SIG-M5 (cell line): Measurements from ENCODE around the gene FBLIM1.

Experiments used
- DNase-seq: peaks from one replicate; lab custom pipeline; 2025; lab: John Stamatoyannopoulos, UW

FBLIM1 gene

GRCh38 chr1:15748264-15748663, 10.3 kb upstream of the FBLIM1 start:
- no peak for DNase-seq

- DNase-seq, result no peak
Observed at GRCh38 chr1:15748690-15749398, 9.8 kb upstream of the FBLIM1 start.

GRCh38 chr1:15749399-15750291, 8.9 kb upstream of the FBLIM1 start:
- no peak for DNase-seq

- no peak for DNase-seq
Observed at GRCh38 chr1:15750924-15751323, 7.7 kb upstream of the FBLIM1 start.

GRCh38 chr1:15751717-15752116, 6.9 kb upstream of the FBLIM1 start:
- DNase-seq, result no peak

DNA sequence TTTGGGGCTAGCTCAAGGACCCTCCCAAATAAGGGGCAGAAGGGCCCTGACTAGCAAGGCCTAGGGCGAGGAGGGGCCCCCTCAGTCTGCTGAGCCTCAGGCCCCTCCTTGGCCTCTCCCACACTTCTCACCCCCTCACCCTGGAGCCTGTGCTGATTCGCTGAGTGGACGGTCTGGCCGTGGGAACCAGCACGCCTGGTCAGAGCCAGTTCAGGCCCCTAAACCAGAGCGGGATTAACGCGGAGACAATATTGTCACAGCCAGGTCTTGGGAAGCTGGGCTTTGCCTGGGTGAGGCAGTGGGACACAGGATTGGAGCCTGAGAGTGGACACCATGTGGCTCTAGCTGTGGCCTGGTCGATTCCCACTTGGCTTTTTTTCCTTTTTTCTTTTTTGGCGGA, 4.8 kb upstream of the FBLIM1 start:
- no peak for DNase-seq

DNA sequence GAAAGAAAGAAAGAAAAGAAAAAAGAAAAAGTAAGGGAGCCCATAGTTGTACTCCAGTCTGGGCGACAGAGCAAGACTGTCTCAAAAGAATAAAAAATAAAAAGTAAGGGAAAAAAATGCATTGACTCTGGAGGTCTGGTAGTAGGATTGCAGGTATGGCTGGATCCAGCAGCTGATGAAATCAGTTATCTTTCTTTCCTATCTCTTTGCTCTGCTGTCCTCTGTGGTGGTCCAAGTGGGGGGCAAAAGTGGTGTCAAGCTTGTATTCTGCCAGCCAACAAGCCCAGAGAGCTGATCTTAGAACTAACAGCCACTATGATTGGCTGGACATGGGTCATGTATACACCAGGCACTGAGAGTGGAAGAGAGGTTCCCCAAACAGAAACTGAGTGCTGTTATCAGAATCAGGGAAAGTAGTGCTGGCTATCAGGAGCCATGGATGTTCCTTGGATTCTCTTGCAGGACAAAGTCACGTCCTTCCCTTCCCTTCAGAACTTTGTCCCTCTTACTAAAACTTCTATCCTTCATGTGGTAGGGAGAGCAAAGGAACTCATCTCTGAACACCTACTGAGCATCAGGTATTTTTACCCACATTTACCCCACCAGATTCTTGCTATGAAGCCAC, 3.5 kb upstream of the FBLIM1 start:
- DNase-seq, result no peak

DNA sequence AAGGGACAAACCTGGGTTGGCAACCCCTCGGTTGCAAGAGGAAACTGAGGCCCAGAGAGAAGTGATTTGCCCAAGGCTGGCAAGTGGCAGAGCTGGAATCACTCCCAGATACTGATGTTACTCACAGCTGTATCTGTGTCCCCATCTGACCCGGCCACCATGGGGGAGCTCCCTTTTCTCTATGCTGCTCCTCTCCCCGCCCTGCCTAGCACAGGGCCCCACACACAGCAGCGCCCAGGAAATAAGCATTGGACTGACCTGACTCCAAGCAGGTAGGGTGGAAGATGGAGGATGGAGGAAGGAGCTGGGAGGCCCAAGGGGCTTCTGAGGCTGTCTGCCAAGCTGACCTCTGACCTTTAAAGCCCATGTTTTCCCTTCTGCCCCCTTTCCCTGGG, 3.0 kb upstream of the FBLIM1 start:
- no peak for DNase-seq

DNA sequence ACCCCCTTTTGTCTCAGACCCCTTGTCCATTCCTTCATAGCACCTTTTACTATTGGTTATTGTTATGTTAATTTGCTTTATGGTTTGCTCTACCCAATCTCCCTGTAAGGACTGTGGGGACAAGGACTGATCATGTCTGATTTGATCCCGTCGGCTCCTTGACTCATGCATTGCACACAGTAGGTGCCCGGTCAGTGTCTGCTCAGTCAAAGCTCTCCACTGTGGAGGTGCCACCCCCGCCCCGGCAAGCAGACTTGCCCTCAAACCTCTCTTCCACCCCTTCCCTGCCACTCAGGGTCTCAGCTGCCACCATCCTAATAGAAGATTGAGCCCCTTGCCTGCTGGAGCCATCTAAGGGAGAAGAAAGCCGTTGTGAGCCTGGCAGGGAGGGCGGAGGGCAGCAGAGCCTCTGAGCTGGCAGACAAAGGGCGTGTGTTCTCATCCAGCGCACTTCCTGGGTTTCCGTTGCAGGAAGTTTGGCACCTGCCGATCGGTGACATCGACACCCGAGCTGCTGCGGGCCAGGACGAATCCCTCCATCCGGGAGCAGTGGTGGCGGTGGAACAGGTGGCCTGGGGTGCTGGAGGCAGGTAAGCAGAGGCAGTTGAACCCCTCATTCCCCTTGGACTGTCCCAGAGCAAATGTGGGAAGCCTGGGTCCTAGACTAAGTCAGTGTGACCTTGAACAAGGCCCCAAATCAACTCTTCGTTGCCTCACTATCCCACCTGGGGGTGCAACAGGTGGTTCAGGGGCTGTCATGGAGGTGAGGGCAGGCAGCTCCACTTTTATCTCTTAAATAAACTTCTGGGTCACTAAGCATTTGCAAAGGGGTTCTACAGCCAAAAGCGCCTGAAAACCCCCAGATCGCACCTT, 2.2 kb upstream of the FBLIM1 start:
- DNase-seq, result no peak

GRCh38 chr1:15757016-15757543, 1.5 kb upstream of the FBLIM1 start:
- DNase-seq, result no peak

DNA sequence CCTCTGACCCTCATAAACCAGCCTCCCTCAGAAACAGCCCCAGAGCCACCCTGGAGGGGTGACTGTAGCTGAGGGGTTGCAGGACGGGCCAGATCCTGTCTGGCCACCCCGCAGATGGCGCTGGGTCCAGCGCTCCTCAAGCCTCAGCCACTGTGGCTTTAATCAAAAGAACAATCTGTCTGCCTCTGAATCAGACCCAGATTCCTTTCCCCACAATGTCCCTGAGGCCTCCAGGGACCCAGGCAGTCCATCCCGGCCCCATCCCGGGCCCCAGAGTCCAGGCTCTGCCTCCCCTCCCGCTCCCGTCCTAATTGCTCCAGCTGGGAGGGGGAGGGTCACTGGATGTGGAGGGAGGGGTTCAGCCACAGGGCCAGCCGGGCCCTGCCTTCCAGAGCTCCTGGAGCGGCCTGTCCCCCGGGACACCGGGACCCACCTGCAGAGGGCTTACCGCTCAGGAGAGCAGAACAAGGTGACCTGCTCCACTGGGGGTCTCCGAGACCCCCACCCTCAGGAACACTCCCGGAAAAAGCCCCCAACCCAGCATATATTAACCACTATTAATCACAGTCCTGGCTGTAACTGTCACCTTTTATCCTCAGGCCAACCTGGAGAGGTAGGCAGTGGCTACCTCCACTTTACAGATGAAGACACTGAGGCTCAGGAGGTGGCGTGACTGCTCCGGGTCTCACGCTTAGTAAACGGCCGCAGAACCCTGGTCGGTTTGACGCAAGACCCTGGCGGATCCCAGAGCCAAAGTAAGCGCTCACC, 836 bp upstream of the FBLIM1 start:
- DNase-seq, result no peak

- DNase-seq, result no peak
Observed at GRCh38 chr1:15758953-15759661, 512 bp downstream of the FBLIM1 start.

DNA sequence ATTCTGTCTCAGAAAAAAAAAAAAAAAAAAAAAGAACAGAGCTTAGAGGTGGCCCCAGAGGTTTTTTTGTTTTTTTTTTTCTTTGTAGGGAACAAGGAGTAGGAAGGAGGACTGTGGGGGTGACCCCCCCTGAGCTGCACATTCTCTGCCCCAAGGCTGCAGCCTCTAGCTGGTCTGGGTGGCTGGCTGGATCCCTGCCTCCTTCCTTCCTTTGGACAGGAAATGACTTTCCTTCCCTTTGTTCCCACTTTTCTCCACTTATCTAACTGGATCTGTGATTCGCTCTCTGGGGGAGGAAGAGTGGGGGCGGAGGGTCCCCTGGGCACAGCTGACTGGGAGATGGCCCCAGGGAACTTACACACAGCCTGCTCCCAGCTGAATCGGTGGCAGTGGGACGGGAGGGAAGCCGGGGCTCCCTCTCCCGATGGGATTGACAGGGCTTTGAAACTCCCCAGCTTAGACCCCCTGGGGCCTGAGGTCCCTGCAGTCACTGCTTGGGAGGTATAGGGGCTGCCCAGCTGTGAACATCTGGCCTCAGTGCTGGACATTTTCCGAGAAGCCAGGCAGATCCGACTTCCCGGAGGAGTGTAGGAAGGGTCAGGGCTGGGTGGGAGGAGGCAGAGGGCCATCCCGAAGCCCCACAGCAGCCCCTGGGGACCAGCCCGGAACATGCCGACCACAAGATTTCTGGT, 2.1 kb downstream of the FBLIM1 start:
- no peak for DNase-seq

DNA sequence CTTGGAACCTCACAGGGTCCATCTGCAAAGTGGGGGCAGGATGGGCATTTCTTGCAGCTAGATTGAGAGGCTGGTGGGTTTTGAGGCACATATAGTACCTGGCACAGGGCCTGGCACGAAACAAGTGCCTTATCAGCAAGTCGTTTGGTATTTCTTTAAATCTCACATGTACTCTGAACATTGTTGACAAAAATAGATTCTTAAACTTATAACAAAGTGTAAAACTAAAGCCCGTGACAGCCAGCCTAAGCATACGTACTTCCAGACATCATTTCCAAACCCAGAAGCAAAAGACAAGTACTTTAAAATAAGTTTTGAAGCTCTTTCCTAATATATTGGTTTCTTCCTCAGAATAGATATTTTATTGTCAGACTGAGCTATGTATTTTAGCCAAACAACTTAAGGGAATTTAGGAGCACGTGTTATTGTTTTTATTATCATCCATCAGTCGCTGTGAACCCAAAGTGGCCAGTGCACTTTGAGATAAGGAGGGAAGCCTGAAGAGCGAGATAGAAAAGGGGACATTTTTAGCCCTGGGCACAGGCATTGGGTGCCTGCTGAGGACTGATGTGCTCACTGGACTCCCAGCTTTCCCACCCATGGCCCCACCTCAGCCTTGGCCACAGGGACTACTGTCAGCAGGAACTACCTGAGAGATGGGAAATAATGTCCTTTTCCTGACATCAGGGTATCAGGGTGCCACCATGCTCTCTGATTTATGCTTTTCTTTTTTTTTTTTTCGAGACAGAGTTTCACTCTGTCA, 3.0 kb downstream of the FBLIM1 start:
- no peak for DNase-seq

DNA sequence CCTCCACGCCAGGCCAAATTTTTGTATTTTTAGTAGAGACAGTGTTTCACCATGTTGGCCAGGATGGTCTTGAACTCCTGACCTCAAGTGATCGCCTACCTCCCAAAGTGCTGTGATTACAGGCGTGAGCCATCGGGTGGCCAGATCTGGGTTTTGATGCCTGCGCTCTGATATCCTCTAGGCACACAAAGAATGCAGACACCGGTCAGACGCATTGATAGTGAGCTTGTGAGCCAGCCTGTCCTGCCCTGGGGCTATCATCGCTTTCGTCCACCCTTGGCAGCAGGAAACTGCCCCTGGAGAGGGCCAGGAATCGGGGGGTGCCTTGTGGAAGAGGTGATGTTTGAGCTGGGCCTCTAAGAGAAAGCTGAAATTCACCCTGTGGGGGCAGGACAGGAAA, 4.0 kb downstream of the FBLIM1 start:
- no peak for DNase-seq

- no peak for DNase-seq
Observed at GRCh38 chr1:15764269-15764764, 5.7 kb downstream of the FBLIM1 start.

DNA sequence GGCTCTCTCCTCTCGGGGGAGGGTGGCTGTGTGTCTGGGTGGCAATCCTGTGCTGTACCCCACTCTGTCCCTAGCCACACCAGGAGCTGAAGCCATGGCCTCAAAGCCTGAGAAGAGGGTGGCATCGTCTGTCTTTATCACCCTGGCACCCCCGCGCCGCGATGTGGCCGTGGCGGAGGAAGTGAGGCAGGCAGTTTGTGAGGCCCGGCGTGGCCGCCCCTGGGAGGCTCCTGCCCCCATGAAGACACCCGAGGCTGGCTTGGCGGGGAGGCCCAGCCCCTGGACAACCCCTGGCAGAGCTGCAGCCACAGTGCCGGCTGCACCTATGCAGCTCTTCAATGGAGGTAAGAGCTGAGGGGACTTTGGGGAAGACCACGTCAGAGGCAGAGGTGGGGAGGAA, 6.3 kb downstream of the FBLIM1 start:
- DNase-seq, result no peak

DNA sequence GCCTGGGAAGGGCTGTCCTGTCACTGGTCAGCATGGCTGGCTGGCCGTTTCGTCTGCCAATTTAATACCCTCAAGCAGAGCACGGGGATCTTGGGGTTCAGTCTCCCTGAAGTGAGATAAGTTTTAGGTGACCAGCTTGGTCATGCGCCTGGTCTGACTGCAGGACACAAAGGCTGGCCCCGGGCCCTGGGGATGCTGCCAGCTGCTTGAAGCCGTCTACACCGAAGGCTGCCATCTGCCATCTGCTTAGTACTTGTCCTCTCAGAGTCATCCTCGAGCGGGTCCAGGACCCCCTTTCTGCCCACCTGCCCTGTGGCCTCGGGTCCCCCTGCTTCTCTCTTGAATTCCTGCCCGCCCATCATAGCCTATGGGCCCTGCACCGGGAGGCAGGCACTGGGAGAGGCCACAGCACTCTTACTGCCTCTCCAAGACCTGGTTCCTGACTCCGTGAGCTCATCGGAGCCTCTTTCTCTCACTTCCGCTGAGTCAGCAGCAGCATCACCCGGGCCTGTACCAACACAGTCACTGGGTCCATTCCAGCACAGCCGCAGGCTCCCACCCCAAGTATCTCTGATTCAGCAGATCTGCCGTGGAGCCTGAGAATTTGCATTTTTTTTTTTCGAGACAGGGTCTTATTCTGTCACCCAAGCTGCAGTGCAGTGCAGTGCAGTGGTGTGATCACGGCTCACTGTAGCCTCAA, 7.0 kb downstream of the FBLIM1 start:
- no peak for DNase-seq
